ENCODE results near the gene COL25A1.
"Not testable (repeated sequence)": the region's sequence is repeated elsewhere in the genome, so short reads cannot be mapped to it uniquely, and the experiment has no call there.

The COL25A1 gene

DNA sequence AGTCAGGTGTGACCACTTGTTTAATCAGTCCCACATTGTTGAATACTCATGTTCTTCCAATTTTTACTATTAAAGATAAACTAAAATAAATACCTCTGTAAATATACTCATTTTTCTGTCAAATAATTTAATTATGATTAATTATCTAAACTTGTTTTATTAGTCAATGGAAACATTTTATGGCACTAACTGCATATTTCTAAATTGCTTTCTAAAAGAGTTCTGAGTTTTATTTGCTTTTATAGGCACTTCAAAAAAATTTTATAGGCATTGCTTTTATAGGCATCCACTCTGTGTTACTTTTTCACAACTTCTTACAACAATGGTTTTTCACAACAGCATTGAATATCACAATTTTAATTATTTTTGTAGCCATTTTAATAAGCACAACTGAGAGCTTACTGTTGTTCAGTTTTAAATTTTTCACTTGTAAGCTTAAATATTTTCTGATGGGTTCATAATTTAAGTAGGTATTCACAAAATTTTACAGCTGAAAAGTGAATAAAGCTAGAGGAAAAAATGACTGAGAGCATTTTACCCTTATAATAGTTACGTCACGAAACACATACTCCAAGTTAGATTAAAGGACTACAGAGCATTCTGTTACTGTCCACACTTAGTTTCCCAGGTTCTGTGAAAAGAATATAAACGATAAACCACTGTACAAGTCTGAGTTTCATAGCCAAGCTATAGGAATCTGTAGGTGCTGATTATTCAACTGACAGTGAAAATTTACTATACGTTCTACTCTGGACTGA is 398.8 kb downstream of the COL25A1 start:
- DNase-seq (ENCODE audit: low read depth in 2 of 2), result no peak

DNA sequence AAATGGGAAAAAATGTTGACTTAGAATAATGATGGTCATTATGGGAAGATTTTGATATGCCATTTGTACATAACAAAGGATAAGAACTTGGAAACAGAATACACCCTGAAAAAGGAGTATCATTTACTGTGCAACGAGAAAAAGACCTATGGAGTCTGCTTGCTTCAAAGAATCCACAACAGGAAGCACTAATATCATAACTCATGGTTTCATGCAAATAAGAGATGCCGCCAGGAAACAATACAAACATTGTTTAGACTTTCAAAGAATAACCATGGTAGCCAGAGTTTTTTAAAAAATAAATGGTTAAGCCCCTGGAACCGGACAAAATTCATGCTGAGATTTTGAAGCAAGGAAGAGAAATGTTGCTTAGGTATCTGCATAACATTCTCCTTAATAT is 399.7 kb downstream of the COL25A1 start:
- no peak for DNase-seq (ENCODE audit: low read depth in 2 of 2)

DNA sequence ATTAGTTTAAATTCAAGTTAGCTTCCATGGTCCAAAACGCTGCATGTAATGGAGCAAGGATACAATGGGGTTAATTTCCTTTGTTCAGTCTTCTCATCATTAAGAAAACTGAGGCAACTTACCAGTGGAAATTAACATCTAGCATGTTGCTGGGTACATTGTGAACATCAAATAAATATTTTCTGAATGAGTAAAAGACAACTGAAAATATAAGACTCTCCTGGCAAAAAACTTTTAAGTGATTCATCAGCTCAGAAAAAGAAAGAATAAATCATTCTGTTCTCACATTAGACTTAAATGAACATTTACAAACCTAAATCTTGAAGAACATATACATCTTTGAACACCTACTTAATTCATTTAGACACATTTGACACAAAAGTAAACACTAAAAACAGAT is 401.2 kb downstream of the COL25A1 start:
- no peak for DNase-seq (ENCODE audit: low read depth in 2 of 2)

DNA sequence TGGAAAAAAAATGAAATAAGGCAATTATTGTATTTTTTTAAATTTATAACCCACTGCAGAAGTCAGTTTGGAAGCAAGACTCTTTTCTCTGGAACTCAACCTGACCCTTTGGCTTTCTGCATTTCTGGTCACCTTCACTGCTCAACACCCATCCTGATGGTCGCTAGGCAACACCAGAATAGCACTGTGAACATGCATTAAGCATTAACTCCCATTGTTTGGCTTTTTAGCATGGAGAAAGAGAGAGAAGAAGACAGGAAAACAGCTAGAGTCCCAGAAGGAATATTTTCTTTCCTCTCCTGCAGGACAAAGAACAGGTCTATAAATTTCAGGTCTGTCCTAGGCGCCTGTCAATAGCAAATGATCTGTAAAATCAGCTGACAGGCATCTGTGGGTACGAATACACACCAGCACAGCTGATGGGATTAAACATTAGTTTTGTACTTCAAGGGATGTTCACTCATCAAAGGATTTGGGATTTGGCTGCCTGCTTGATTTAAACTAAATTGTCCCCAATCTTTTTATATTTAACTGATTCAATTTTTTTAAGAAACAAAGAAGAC is 402.4 kb downstream of the COL25A1 start:
- no peak for DNase-seq (ENCODE audit: low read depth in 2 of 2)

DNA sequence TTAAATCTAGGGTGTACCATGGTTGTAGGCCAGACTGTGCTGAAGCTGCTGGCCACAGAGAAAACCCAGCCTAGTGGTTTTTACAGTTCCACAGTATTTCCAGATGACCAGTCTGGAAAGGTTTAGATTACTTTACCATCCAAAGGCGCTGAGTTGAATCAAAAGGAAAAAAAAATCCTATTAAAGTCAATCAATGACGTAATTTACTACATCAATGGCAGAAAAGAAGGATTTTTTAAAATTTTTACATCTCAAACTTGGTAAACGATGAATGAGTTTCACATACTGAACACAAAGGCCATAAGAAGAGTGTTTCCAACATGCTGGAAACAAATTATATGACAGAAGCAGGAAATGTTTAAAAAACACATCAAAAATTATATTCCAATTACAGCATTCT is 409.0 kb downstream of the COL25A1 start:
- no peak for DNase-seq (ENCODE audit: low read depth in 2 of 2)

DNA sequence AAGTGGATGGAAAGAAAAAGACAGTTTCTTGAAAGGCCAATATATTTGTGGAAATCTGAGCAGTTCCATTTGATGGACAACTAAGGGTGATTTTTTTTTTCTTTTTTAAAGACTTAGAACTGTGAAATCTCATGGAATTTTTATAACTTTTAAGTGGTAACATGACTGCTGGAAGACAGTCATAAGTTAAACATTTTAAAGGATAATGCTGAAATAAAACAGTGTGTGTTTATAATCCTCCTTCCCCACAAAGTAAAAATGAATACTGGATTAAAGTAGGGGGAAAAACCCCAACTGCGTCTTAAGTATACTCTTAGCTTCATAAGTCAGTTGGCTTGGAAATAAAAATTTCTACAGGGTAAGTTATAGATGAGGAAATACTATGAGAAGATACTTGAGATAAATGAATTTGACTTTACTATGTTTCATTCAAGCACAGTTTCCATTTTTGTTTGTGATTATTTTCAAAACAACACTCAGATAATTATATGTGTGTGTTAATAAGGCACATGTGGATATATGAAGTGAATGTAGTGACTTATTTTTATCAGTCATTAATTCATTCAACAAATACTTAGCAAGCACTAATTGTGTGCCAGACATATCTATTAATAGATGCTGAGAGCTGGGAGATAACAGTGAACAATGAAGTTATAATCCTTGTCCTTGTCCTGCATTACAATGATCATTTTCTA is 410.4 kb downstream of the COL25A1 start:
- no peak for DNase-seq (ENCODE audit: low read depth in 2 of 2)

DNA sequence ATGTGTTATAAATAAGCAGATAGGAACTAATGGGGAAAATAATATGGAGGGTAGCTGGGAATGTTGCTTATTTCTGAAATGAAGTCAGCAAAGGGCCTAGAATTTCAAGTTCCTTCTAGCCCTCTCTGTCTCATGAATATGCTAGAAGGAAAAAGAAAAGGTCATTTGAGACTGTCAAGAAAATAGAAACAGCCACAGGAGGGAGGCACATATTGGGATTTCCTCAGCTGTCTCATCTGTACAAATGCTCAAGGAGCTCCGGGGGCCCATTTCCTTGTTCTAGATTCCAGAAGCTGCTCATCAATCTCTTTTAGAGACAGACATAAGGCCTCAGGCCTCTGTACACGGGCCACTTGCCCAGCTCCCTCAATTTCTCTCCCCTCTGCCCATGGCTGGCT is 412.0 kb downstream of the COL25A1 start:
- no peak for DNase-seq (ENCODE audit: low read depth in 2 of 2)

DNA sequence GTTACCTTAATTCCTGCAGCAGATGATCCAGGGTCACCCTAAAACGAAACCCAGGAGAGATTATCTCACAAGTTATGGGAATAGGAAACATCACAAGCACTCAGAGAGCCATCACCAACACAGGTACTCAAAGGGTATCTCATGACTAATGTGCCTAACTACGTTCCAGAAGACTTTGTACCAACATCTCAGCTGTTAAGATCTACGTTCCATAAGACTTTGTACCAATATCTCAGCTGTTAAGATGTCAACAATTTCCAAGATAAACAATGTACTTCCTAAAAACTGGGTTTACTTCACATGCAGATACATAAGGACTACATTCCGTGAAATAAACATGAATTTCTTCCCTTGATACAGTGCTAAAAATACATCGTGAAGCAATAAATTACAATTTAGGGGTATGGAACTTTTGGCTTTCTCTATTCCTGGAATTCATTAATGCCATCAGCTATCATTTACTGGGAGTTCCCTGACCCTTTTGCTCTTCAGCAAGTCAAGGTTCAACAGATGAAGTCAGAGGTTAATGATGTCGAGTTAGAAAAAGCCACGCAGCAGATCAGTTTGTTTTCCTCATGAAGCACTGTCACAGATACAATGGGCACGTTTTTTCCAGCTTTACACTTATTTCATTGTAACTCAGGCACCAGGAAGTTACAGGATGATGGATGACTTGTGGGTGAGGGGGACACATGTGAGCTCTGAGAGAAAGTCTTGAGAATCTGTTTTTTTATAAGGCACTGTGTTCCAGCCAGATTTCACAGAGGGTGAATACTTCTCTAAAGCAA is 412.6 kb downstream of the COL25A1 start:
- no peak for DNase-seq (ENCODE audit: low read depth in 2 of 2)

DNA sequence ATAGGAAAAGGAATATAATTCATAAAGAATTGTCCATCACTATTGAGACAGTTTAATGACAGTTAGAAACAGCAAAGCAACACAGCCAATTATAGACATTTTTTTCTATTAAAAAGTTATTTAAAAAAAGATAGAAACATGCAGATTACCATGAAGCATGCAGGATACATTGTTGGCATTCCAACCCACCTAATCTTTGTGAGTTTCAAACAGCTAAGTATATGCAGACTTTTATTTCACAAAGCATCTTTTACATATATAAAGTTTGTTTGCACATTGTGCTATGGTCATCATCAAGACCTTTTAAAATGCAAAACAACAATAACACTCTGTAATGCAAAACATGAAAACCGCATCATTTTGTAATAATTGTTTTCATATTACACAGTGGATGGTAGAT is 413.7 kb downstream of the COL25A1 start:
- DNase-seq (ENCODE audit: low read depth in 2 of 2), result no peak

DNA sequence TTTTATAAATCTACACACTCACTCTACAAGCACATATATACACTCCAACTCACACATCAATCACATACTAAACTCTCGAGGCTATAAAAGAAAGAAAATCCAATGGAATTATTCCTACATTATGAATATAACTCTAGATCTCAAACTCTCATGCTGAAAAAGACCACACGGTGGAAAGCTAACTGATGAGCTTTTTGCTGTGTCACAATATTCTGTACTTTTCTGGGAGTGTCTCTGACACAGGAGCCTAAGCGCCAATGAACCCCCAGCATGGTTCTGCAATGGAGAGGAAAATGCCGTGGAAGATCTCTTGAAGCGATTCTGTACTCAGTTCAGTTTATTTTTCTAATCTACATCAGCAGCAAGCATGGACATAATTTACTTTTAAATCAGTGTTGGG is 415.4 kb downstream of the COL25A1 start:
- no peak for DNase-seq (ENCODE audit: low read depth in 2 of 2)

DNA sequence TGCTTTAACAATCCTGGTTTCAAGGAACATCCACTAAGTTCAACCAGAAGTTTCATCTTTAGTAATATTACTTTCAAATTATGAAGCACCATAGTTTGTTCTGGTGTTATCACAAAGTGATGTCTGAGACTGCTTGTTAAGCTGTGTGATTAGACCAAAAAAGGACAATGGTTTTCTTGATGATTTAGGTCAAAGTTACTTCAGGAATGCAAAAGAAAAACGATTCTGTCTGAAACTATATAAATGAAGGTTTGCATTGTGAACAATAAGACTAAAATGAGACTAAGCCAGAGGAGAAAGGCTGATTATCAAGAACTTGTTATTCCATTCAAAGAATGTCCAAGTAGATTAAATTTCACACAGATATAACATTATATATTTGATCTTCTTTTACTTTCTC is 417.2 kb downstream of the COL25A1 start:
- no peak for DNase-seq (ENCODE audit: low read depth in 2 of 2)

DNA sequence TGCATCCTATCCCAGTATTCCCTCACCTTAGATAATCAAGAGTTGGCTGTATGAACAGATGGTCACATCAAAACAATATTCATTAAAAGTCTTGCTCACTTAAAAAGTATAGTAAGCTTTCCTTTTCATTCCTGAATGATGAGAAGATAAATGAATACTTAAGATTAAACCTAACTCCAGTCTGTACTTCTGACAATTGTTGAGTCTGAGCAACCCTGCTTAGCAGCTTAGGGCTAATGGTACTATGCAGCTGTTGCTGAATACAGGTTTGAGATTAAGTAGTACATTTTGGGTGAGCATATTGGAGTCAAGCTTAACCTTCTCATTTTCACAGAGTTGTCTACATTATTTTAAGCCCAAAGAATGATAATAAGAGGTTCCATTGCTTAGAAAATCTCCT is 417.9 kb downstream of the COL25A1 start:
- no peak for DNase-seq (ENCODE audit: low read depth in 2 of 2)

DNA sequence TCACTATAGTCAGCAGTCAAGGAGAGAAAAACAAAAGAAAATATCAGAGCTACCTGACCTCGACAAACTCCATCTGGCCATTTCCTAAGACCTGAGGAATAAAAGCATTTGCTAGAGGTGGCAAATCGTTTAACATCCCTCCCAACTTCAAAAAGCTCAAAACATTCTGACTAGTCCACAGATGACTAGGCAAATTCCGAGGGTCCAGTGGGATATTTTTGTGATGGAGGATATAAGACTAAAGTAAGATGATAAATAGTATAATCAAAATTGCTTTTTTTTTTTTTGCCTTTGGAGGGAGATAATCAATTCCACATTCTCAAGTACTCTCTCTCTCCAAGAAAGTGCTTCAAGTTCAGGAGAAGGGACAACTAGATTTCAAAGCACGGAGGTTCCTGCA is 420.5 kb downstream of the COL25A1 start:
- no peak for DNase-seq (ENCODE audit: low read depth in 2 of 2)

DNA sequence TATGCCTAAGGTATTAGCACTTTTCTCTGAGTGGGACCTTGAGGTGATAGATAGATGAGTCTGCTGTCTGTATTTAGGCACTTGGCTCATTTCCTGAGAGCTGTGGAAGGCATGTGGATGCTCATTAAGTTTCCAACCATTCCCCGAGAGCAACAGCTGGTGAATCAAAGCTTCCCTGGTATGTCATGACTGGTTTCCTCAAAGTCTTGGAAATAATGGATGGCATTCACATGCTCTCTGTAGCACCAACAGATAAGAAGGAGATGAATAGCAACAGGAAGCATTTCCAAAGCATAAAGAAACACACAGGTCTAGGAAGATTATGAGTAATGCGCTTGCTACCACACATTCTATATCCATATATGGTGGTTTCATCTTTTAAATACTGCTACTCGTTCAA is 421.3 kb downstream of the COL25A1 start:
- DNase-seq (ENCODE audit: low read depth in 2 of 2), result no peak

DNA sequence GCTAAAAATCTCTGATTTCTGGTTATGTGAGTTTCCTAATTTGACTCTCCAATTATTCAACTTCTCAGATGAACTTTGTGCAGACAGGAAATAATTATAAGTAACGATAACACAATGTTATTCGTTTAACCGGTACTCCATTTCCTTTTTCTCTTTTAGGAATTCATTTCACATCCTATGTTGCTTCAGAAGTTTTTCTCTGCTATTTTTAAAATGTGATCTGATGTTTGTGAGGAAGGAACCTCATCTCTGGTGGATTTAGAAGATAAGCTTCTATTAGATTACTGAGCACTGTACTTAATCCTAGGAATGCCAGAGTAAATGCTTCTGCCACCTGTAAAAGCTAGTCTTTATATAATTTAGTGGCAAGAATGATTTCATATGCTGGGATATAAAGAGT is 423.7 kb downstream of the COL25A1 start:
- no peak for DNase-seq (ENCODE audit: low read depth in 2 of 2)

DNA sequence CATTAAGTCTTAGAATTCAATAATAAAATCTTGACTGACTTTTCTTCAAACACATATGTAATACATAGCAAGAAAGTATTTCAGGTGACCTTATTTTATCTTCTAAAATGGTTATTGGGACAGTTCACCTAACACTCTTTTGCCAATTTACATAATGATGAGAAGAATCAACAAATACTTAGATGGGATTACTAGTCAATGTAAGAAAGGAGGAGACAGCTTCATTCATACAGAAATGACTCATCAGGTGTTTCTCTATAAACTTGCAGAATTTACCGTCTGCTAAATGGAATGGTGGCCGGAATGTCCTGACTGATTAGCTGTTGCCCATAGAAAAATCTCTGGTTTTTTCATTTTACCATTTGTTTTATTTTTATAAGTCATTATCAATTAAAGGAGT is 424.6 kb downstream of the COL25A1 start:
- no peak for DNase-seq (ENCODE audit: low read depth in 2 of 2)

DNA sequence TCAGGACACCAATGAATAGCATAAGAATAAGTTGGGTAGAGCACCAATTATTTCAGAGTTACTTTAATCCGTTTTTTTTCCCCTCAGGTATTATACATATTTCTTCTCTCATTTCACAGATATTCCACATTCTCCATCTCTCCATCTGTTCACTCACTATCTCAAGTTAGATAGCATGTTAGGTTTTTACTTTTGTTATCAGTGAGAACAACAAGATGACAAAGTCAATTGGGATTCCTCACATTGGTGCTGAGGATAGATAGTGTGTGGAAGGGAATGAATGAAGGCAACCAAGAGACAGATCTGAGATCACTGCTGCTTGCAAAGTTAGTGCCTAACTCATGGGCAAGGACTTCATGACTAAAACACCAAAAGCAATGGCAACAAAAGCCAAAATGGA is 427.7 kb downstream of the COL25A1 start:
- DNase-seq (ENCODE audit: low read depth in 2 of 2), result no peak

DNA sequence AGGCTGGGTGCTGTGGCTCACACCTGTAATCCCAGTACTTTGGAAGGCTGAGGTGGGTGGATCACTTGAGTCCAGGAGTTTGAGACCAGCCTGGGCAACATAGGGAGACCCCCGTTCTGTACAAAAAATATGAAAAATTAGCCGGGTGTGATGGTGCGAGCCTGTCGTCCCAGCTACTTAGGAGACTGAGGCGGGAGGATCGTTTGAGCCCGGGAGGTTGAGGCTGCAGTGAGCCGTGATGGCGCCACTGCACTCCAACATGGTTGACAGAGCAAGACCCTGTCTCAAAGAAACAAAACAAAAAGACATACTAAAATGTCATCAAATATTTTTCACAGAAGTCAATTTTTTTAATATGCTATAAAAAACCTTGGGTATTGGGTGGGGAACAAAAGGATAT is 432.5 kb downstream of the COL25A1 start:
- not testable (repeated sequence) for DNase-seq (ENCODE audit: low read depth in 2 of 2)

DNA sequence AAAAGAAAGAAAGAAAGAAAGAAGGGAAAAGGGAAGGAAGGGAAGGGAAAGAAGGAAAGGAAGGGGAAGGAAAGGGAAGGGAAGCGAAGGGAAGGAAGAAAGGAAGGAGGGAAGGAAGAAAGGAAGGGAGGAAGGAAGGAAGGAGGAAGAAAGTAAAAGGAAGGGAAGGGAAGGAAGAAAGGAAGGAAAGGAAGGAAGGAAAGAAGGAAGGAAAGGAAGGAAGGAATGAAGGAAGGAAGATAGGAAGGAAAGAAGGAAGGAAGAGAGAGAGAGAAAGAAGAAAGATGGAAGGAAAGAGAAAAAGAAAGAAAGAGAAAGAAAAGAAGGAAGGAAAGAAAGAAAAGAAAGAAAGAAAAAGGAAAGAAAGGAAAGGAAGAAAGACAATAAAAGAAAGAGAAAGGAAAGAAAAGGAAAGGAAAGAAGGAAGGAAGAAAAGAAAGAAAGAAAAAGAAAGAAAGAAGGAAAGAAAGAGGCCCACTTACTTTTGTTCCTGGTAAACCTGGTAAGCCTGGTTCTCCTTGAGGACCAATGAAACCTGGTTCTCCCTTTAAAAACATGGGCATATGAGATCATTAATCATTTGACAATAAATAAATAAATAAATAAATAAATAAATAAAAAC is 433.7 kb downstream of the COL25A1 start:
- no peak for DNase-seq (ENCODE audit: low read depth in 2 of 2)

DNA sequence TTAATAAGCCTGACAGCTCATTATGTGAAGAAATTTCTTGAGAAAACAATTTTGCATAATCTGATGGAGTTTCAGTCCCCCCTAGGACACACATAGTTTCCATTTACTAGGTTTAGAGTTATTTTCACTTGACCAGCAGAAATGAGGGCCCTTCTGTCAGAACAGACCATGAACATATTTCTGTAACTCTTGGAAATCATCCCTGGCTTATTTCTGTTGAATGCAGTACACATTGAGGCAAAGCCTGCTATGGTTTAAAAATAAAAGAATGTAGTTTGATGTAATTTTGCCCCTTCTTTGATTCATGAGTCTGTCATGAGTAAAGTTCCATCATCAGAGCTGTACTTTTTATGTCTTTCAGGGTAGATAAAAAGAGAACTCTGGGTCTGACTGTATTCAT is 435.0 kb downstream of the COL25A1 start:
- DNase-seq (ENCODE audit: low read depth in 2 of 2), result no peak

DNA sequence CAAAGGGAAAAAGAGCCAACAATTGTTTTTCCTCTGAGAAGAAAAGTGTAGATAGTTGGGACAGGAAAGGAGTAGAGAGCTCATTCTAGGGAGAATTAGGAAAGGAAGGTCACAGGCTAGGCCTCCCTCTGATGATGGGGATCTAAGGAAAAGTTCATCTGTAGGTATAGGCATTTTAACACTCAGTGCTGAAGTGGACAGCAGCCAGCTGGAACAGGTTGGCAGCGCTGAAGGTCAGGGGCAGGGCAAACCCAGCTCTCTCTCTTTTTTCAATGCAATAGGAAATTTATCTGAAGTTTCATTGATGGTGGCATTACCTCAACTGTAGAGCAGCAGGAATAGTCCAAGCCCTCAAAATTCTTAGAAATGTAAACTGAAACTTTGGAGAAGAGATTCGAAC is 441.1 kb downstream of the COL25A1 start:
- DNase-seq (ENCODE audit: low read depth in 2 of 2), result no peak

DNA sequence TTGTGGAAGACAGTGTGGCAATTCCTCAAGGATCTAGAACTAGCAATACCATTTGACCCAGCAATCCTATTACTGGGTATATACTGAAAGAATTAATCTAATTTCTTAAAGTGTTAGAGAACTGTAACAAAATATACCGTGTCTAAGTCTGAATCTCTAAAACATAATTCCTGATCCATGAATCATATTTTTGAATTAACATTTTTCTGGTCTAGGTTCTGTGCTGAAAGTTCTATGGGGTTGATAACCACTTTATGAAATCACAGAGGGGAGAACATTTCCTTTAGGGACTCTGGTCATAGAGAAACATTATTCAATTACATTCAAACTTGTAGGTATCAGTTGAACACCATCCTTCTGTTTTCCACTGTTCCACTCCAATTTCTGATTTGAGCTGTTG is 447.7 kb downstream of the COL25A1 start:
- no peak for DNase-seq (ENCODE audit: low read depth in 2 of 2)
